HG03159 (cell line): ENCODE data around the gene ENPP1.

ENCODE experiments used
- ATAC-seq: cut with Tn5 transposase; IDR thresholded peaks from one replicate; pipeline ENCODE4 v1.9.1; 2021; ENCODE audit warnings: mild to moderate bottlenecking, moderate library complexity; ENCODE audit not compliant: unreplicated experiment

ENPP1 gene

GRCh38 chr6:131784561-131784960 is 23.3 kb upstream of the ENPP1 start:
- no peak for ATAC-seq

- ATAC-seq, result no peak
Observed at GRCh38 chr6:131787079-131787478, 20.7 kb upstream of the ENPP1 start.

GRCh38 chr6:131787766-131788712 is 19.8 kb upstream of the ENPP1 start:
- no peak for ATAC-seq

- ATAC-seq, result no peak
Observed at GRCh38 chr6:131789219-131789618, 18.6 kb upstream of the ENPP1 start.

- ATAC-seq, result no peak
Observed at GRCh38 chr6:131791476-131791875, 16.3 kb upstream of the ENPP1 start.

- no peak for ATAC-seq
Observed at GRCh38 chr6:131792091-131792496, 15.7 kb upstream of the ENPP1 start.

GRCh38 chr6:131795366-131795765 is 12.5 kb upstream of the ENPP1 start:
- ATAC-seq, result no peak

- no peak for ATAC-seq
Observed at GRCh38 chr6:131802347-131802746, 5.5 kb upstream of the ENPP1 start.

GRCh38 chr6:131803007-131803769 is 4.6 kb upstream of the ENPP1 start:
- no peak for ATAC-seq

- no peak for ATAC-seq
Observed at GRCh38 chr6:131804131-131804530, 3.7 kb upstream of the ENPP1 start.

- no peak for ATAC-seq
Observed at GRCh38 chr6:131807321-131807643, 538 bp upstream of the ENPP1 start.

- no peak for ATAC-seq
Observed at GRCh38 chr6:131808460-131809269, 845 bp downstream of the ENPP1 start.

- no peak for ATAC-seq
Observed at GRCh38 chr6:131811500-131811899, 3.7 kb downstream of the ENPP1 start.

GRCh38 chr6:131813991-131814390 is 6.2 kb downstream of the ENPP1 start:
- no peak for ATAC-seq

GRCh38 chr6:131816869-131817268 is 9.0 kb downstream of the ENPP1 start:
- ATAC-seq, result no peak

GRCh38 chr6:131819572-131820124 is 11.8 kb downstream of the ENPP1 start:
- no peak for ATAC-seq

GRCh38 chr6:131821010-131821807 is 13.4 kb downstream of the ENPP1 start:
- no peak for ATAC-seq

- no peak for ATAC-seq
Observed at GRCh38 chr6:131822119-131822518, 14.3 kb downstream of the ENPP1 start.

GRCh38 chr6:131823276-131823902 is 15.6 kb downstream of the ENPP1 start:
- no peak for ATAC-seq

GRCh38 chr6:131825946-131826345 is 18.1 kb downstream of the ENPP1 start:
- ATAC-seq, result no peak
